H4 (cell line): Measurements from ENCODE around the gene ESPNL. TPM values are rescaled to one million over a fixed set of nuclear protein-coding genes. Genes with fewer than 3 reads are reported as not detected.
"Not testable (repeated sequence)": the region's sequence is repeated elsewhere in the genome, so short reads cannot be mapped to it uniquely, and the experiment has no call there.

Experiments
- DNase-seq: peaks from one replicate; pipeline ENCODE4 v3.0.0-alpha.2; 2015; ENCODE audit warnings: low spot score
- total RNA-seq: library from RNA; depleted of rRNA; stranded (reverse); fragments of >200 nt; shearing (Covaris generic); gene quantifications from 2 replicates; pipeline ENCODE4 v1.2.3, GENCODE V29; 2014

ESPNL gene
- total RNA-seq, 1 experiment from 2014 or later = not detected

GRCh38 chr2:238115709-238116108 is 15.6 kb downstream of the ESPNL start:
- not testable (repeated sequence) for DNase-seq

- no peak for DNase-seq
Observed at GRCh38 chr2:238116298-238117198, 16.4 kb downstream of the ESPNL start.

GRCh38 chr2:238117199-238118154 is 17.3 kb downstream of the ESPNL start:
- DNase-seq = no peak

GRCh38 chr2:238119756-238120462 is 19.8 kb downstream of the ESPNL start:
- no peak for DNase-seq

- DNase-seq = no peak
Observed at GRCh38 chr2:238120463-238121298, 20.5 kb downstream of the ESPNL start.

GRCh38 chr2:238121511-238122286 is 21.6 kb downstream of the ESPNL start:
- DNase-seq = no peak

- DNase-seq = no peak
Observed at GRCh38 chr2:238122287-238123217, 22.4 kb downstream of the ESPNL start.

- no peak for DNase-seq
Observed at GRCh38 chr2:238123218-238123971, 23.3 kb downstream of the ESPNL start.

- DNase-seq = no peak
Observed at GRCh38 chr2:238123991-238124470, 23.9 kb downstream of the ESPNL start.

GRCh38 chr2:238124488-238125126 is 24.5 kb downstream of the ESPNL start:
- DNase-seq = no peak

GRCh38 chr2:238125127-238125885 is 25.2 kb downstream of the ESPNL start:
- DNase-seq = no peak

GRCh38 chr2:238126338-238126737 is 26.2 kb downstream of the ESPNL start:
- no peak for DNase-seq

- DNase-seq = no peak
Observed at GRCh38 chr2:238126775-238127164, 26.6 kb downstream of the ESPNL start.

- DNase-seq = no peak
Observed at GRCh38 chr2:238127165-238128060, 27.3 kb downstream of the ESPNL start.

GRCh38 chr2:238128061-238128440 is 27.9 kb downstream of the ESPNL start:
- no peak for DNase-seq

GRCh38 chr2:238128534-238129001 is 28.4 kb downstream of the ESPNL start:
- no peak for DNase-seq
